HT1080 (cell line): ENCODE results near the gene L3MBTL4. TPM values are rescaled to one million over a fixed set of nuclear protein-coding genes. Genes with fewer than 3 reads are reported as not detected.

Source experiments
- DNase-seq: peaks from one replicate; pipeline ENCODE4 v3.0.0-alpha.2; 2015; ENCODE audit warnings: low read depth
- total RNA-seq: library from RNA; depleted of rRNA; stranded (reverse); fragments of >200 nt; shearing (Covaris generic); gene quantifications from 2 replicates; pipeline ENCODE4 v1.2.3, GENCODE V29; 2014

The L3MBTL4 gene
- total RNA-seq, 1 experiment from 2014 or later: 0.43 TPM

- DNase-seq: no peak
Observed at GRCh38 chr18:5998166-5998881, 416.4 kb downstream of the L3MBTL4 start.

- DNase-seq: no peak
Observed at GRCh38 chr18:5997361-5997760, 417.4 kb downstream of the L3MBTL4 start.

GRCh38 chr18:5995626-5996025 is 419.1 kb downstream of the L3MBTL4 start:
- no peak for DNase-seq

- DNase-seq: no peak
Observed at GRCh38 chr18:5993938-5994337, 420.8 kb downstream of the L3MBTL4 start.

- no peak for DNase-seq
Observed at GRCh38 chr18:5992381-5992780, 422.3 kb downstream of the L3MBTL4 start.

- DNase-seq: no peak
Observed at GRCh38 chr18:5987249-5987648, 427.5 kb downstream of the L3MBTL4 start.

GRCh38 chr18:5986257-5986931 is 428.3 kb downstream of the L3MBTL4 start:
- no peak for DNase-seq

GRCh38 chr18:5984245-5984644 is 430.5 kb downstream of the L3MBTL4 start:
- DNase-seq: no peak

- no peak for DNase-seq
Observed at GRCh38 chr18:5983488-5983887, 431.2 kb downstream of the L3MBTL4 start.

GRCh38 chr18:5982332-5982731 is 432.4 kb downstream of the L3MBTL4 start:
- no peak for DNase-seq

- DNase-seq: no peak
Observed at GRCh38 chr18:5980721-5981120, 434.0 kb downstream of the L3MBTL4 start.

- DNase-seq: no peak
Observed at GRCh38 chr18:5979971-5980457, 434.7 kb downstream of the L3MBTL4 start.

GRCh38 chr18:5979176-5979888 is 435.4 kb downstream of the L3MBTL4 start:
- no peak for DNase-seq

GRCh38 chr18:5977022-5977421 is 437.7 kb downstream of the L3MBTL4 start:
- no peak for DNase-seq

GRCh38 chr18:5975111-5976002 is 439.4 kb downstream of the L3MBTL4 start:
- DNase-seq: peak; percentile 68

GRCh38 chr18:5974696-5975095 is 440.0 kb downstream of the L3MBTL4 start:
- no peak for DNase-seq

- no peak for DNase-seq
Observed at GRCh38 chr18:5973099-5973498, 441.6 kb downstream of the L3MBTL4 start.

GRCh38 chr18:5972298-5972697 is 442.4 kb downstream of the L3MBTL4 start:
- no peak for DNase-seq

- no peak for DNase-seq
Observed at GRCh38 chr18:5969989-5970403, 444.7 kb downstream of the L3MBTL4 start.

- DNase-seq: no peak
Observed at GRCh38 chr18:5969355-5969988, 445.2 kb downstream of the L3MBTL4 start.

- DNase-seq: peak; percentile 3
Observed at GRCh38 chr18:5967666-5968065, 447.0 kb downstream of the L3MBTL4 start.
